ENCODE results near the gene TIAL1.

DNA sequence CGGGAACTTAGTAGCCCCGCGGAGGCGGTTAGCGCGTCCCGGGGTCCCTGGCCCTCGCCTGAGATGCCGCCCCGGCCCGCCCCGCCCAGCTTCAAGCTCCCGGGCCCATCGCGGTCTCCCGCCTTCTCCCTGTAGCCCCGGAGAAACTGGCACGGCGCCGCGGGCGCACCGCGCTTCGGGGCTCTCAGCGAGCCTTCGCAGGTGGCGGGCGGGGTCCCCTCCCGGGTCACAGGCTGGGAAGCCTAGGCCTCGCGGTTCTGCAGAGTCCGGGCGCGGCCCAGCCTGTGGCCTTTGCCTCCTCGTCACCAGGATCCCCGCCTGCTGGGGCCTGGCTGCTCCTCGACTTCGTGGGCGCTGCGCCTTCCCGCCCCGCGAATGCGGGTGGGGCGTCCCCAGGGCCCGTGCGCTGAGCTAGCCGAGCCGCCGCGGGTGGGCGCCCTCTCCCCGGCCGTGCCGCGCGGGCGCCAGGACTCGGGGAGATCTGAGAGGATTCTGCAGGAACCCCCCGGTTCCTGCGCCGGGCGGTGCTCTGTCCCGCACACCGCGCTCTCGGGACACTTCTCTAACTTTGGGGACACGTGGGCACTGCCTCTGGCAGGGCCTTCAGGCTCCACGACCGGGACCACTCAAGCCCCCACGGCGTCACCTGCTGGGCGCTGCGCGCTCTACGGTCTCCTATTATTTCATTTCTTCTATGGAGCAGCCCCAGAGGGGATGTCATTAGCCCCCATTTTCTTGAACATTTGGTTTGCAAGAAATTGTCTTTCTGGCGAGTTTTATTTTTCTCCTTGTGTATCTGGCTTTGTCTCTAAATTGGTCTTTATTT is 53.6 kb downstream of the TIAL1 start:
- TF ChIP-seq, protein P1, sequence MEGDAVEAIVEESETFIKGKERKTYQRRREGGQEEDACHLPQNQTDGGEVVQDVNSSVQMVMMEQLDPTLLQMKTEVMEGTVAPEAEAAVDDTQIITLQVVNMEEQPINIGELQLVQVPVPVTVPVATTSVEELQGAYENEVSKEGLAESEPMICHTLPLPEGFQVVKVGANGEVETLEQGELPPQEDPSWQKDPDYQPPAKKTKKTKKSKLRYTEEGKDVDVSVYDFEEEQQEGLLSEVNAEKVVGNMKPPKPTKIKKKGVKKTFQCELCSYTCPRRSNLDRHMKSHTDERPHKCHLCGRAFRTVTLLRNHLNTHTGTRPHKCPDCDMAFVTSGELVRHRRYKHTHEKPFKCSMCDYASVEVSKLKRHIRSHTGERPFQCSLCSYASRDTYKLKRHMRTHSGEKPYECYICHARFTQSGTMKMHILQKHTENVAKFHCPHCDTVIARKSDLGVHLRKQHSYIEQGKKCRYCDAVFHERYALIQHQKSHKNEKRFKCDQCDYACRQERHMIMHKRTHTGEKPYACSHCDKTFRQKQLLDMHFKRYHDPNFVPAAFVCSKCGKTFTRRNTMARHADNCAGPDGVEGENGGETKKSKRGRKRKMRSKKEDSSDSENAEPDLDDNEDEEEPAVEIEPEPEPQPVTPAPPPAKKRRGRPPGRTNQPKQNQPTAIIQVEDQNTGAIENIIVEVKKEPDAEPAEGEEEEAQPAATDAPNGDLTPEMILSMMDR (IDR thresholded peaks at IDR 0.05 in 2 of 3, conservative IDR thresholded peaks at IDR 0.05 in 1 of 3; ENCODE audit: borderline replicate concordance in 1 of 3, insufficient read depth in 1 of 3, low read depth in 2 of 3, low read length in 2 of 3), result peak; percentile 67 to 98 (median 76)
- no peak for TF ChIP-seq EZH2phosphoT487 (IDR thresholded peaks at IDR 0.05; ENCODE audit: borderline replicate concordance)
